ENCODE data around the gene UBAP1.

UBAP1 gene

GRCh38 chr9:34242830-34243229 lies 64.0 kb downstream of the UBAP1 start:
- TF ChIP-seq SIN3A (IDR thresholded peaks at IDR 0.05; ENCODE audit: borderline replicate concordance, insufficient read depth, low read length): no peak

GRCh38 chr9:34246453-34246852 lies 67.6 kb downstream of the UBAP1 start:
- TF ChIP-seq TAF1 (IDR thresholded peaks at IDR 0.05; ENCODE audit: borderline replicate concordance, insufficient read depth, low read length) (no peak), REST (IDR thresholded peaks at IDR 0.05; ENCODE audit: insufficient read depth in 1 of 2, low read depth in 2 of 2, low read length in 2 of 2) (no peak), POLR2AphosphoS5 (IDR thresholded peaks at IDR 0.05; ENCODE audit: low read depth, low read length) (no peak), FOXP2 (optimal IDR thresholded peaks at IDR 0.05; ENCODE audit: borderline replicate concordance, extremely low read depth, extremely low read length, insufficient read depth) (no peak)

- TF ChIP-seq REST (IDR thresholded peaks at IDR 0.05; ENCODE audit: insufficient read depth in 1 of 2, low read depth in 2 of 2, low read length in 2 of 2) (no peak), SIN3A (IDR thresholded peaks at IDR 0.05; ENCODE audit: borderline replicate concordance, insufficient read depth, low read length) (no peak), FOXP2 (optimal IDR thresholded peaks at IDR 0.05; ENCODE audit: borderline replicate concordance, extremely low read depth, extremely low read length, insufficient read depth) (no peak), TAF1 (IDR thresholded peaks at IDR 0.05; ENCODE audit: borderline replicate concordance, insufficient read depth, low read length) (no peak), POLR2AphosphoS5 (IDR thresholded peaks at IDR 0.05; ENCODE audit: low read depth, low read length) (no peak)
Measured at GRCh38 chr9:34249274-34249673, 70.4 kb downstream of the UBAP1 start.

- no peak for TF ChIP-seq FOXP2 (optimal IDR thresholded peaks at IDR 0.05; ENCODE audit: borderline replicate concordance, extremely low read depth, extremely low read length, insufficient read depth)
- TF ChIP-seq TAF1 (IDR thresholded peaks at IDR 0.05; ENCODE audit: borderline replicate concordance, insufficient read depth, low read length): no peak
- no peak for TF ChIP-seq SIN3A (IDR thresholded peaks at IDR 0.05; ENCODE audit: borderline replicate concordance, insufficient read depth, low read length)
- no peak for TF ChIP-seq REST (IDR thresholded peaks at IDR 0.05; ENCODE audit: insufficient read depth in 1 of 2, low read depth in 2 of 2, low read length in 2 of 2)
- TF ChIP-seq POLR2AphosphoS5 (IDR thresholded peaks at IDR 0.05; ENCODE audit: low read depth, low read length): no peak
Measured at GRCh38 chr9:34250721-34251120, 71.9 kb downstream of the UBAP1 start.

- TF ChIP-seq REST (IDR thresholded peaks at IDR 0.05; ENCODE audit: insufficient read depth in 1 of 2, low read depth in 2 of 2, low read length in 2 of 2) (no peak), TAF1 (IDR thresholded peaks at IDR 0.05; ENCODE audit: borderline replicate concordance, insufficient read depth, low read length) (no peak)
Measured at GRCh38 chr9:34252016-34252415, 73.2 kb downstream of the UBAP1 start.
